Fibroblast of skin of abdomen (primary cell): ENCODE results near the gene ANGPTL2.

ENCODE experiments used
- DNase-seq: peaks from one replicate; pipeline ENCODE4 v3.0.0-alpha.2; 2013

ANGPTL2 gene

DNA sequence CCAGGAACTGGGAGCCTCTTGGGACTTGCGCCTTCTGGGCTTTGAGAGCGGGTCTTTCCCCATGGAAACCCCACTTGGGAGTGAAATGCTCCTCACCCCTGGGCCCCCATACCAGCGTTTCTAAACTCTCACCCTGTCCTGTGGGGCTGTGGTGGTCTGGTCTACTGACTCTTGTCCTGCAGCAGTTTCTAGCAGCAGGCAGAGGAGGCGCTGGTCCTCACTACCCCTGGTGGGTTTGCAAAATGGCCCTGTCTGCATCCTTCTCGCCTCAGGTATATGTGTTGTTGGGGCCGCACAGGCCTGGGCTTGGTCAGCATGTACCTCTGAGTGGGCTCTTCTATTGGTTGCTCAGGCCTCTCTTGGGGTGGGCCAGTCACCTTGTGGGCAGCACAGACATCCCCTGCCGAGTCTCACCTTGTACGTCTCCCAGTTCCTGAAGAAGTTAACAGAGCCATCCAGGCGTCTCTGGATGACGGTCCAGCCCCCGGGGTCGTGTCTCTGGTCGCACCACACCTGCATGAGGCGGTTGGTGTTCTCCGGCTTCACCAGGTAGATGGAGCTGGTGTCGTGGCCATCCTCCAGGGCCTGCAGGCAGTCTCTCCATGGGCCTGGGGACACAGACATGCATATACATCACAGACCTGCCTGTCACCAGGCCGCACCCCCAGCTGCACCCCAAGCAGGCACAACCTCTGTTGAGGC is 29.0 kb downstream of the ANGPTL2 start:
- no peak for DNase-seq

- no peak for DNase-seq
Observed at GRCh38 chr9:127092041-127092608, 30.3 kb downstream of the ANGPTL2 start.

DNA sequence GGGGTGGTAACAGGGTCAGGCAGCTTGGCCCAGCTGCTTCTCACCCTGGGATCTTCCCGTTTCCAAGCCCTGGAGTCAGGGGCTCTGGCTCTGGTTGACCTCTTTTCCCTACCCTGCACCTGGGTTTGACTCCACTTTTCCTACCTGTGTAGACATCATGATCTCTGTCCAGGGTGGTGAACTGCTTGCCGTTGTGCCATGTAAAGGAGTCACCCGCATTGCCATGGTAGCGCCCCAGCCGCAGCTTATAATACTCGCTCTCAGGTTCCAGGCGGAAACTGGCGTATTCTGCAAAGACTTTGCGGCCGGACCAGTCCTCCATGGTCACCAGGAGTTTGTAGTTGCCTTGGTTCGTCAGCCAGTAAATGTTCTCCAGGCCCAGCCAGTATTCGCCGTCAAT is 30.9 kb downstream of the ANGPTL2 start:
- no peak for DNase-seq

- DNase-seq = no peak
Observed at GRCh38 chr9:127090341-127090985, 32.0 kb downstream of the ANGPTL2 start.

GRCh38 chr9:127089631-127090081 is 32.8 kb downstream of the ANGPTL2 start:
- no peak for DNase-seq

- DNase-seq = no peak
Observed at GRCh38 chr9:127088724-127089615, 33.5 kb downstream of the ANGPTL2 start.

GRCh38 chr9:127087836-127088235 is 34.6 kb downstream of the ANGPTL2 start:
- no peak for DNase-seq

- no peak for DNase-seq
Observed at GRCh38 chr9:127087411-127087810, 35.0 kb downstream of the ANGPTL2 start.

GRCh38 chr9:127086771-127087170 is 35.7 kb downstream of the ANGPTL2 start:
- DNase-seq = no peak

DNA sequence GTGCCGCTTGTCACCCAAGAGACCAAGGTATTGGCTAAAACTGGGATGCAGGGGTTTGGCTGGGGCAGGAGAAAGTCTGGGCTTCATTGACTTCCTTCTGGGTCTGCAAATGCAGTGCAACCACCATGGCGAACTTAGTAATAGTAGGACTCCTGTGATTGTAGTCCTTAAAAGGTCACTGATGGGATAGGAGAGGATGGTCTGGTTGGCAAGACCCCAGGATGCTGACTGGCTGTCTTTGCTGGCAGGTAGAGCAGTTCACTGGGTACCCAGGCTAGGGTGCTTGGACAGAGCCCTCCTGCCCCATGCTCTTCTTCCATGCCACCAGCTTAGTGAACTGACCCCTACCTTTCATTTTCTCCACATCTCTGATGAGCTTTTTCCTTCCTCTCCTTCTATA is 37.2 kb downstream of the ANGPTL2 start:
- no peak for DNase-seq

DNA sequence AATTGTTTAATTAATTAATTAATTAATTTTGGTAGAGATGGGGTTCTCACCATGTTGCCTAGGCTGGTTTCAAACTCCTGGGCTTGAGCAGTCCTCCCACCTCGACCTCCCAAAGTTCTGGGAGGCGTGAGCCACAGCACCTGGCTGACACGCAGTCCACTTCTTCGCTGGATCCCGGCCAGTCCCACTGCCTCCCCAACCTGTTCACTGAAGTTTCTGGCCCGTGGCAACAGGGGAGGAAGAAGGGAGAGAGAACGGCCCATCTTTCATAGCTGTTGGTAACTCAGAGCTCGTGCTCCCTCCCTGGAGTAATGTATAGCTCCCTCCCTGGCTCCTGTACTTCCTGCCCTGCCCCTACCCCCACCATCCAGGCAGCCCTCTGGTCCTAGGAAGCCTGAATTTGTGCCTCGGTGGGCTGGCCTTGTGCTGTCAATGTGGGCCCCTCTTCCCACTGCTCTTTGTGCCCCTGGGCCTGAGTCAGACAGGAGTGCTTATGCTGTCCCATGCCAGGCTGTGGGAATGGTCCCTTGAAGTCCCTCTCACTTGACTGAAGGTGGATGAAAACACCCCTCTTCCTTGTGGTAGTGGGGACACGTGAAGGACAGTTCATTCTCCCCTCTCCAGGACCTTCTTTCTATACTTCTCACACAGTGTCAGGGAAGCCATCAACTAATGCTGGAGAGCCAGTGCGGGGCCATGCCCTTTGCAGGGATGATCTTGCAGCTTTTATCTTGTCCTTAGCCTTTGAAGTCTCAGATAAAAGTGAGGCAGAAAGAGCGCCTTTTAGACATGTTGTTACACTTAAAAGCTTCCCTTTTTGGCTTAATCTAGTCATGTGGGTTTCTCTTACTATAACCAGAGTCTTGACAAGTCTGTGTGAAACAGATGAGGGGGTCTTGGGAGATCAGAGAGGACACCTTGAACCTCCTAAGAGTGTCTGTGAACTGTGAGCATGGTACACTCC is 38.1 kb downstream of the ANGPTL2 start:
- no peak for DNase-seq

GRCh38 chr9:127083138-127083980 is 39.1 kb downstream of the ANGPTL2 start:
- DNase-seq = no peak

DNA sequence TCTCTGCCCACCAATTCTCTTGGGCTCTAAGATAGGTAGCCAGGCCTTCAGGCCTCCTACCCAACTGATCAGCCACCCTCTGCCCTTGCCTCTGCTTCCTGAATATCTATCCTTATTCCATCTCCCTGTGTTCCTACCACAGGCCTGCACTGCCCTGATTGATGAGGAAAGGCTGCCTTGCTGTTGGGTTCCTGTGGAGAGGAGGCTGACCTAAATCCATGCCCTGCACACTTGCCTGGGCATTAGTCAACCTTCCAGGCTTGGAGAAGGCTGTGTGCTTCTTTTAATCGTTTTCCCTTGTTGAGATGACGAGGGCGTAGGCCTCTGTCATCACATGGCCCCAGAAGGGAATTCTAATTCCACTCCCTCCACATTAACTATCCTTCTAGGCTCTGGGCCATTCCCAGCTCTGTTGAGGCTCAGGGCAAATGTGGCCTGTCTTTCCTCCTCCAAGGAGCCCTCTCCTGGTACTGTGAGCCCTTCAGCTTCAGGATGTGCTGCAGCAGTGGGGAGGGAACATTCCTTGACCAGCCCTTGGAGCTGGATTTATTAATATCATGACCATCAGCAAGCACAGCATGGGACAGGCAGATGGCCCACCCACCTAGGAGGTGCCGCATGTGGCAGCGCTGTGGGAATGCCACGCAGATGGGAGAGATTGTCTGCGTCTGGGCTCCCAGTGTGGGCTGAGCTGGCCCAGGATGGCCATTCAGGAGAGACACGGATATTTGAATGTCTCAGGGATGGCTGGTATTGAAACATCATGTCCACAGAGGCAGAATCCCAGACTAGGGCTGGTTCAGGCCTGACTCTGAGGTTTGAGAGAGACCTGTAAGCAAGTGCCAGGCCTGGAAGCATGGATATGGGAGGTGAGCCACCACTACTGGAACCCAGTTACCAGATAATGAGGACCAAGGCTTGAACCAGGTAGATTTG is 40.9 kb downstream of the ANGPTL2 start:
- no peak for DNase-seq

DNA sequence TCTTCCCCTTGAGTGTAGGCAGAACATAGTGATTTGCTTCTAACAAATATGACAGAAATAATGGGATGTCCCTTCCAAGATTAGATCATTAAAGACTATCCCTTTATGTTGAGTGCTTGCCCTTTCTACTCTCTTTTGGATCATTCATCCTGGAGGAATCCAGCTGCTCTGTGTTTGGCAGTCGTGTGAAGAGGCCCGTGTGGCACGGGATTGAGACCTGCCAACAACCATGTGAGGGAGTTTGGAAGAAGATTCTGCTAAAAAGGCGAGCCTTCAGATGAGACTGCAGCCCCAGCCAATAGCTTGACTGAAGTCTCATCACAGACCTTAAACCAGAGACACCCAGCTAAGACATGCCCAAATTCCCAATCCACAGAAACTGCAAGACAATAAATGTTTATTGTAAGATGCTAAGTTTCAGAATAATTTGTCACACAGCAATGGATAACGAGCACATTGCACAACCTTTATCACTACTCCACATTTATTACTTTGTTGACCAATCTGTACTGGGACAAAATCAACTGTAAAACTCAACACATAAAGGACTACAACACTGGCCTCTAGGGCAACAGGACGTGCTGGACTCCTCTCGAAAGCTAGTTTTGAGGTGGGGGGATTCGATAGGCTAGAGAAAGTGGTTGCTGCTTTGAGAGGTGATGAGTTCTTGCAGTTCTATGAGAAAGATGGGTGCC is 42.8 kb downstream of the ANGPTL2 start:
- DNase-seq = no peak

DNA sequence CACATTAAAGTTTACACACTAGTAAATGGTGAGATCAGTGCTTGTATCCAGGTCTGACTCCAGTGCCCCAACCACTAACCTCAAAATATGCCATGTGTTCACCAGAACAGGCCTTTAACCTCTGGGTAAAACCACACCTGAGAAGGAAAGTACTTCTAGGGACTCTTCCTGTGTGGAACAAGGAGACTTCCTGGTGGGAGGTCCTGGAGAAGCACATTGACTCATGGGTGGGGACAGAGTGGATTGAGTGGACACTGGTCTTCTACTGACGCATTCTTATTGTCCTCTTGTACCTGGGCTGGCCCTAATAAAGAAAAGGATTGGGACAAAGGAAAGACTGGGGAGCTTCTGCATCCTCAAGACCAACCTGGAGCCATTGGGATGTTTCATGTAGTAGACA is 43.4 kb downstream of the ANGPTL2 start:
- no peak for DNase-seq

- no peak for DNase-seq
Observed at GRCh38 chr9:127078336-127078735, 44.1 kb downstream of the ANGPTL2 start.

- DNase-seq = no peak
Observed at GRCh38 chr9:127077644-127077946, 44.8 kb downstream of the ANGPTL2 start.

- DNase-seq = no peak
Observed at GRCh38 chr9:127076860-127077643, 45.4 kb downstream of the ANGPTL2 start.
